ENCODE results near the gene PCSK5. TPM values are rescaled to one million over a fixed set of nuclear protein-coding genes. Genes with fewer than 3 reads are reported as not detected.
"Not testable (repeated sequence)": the region's sequence is repeated elsewhere in the genome, so short reads cannot be mapped to it uniquely, and the experiment has no call there.

PCSK5 gene
- total RNA-seq, 1 experiment from 2014 or later = 0.48 TPM

DNA sequence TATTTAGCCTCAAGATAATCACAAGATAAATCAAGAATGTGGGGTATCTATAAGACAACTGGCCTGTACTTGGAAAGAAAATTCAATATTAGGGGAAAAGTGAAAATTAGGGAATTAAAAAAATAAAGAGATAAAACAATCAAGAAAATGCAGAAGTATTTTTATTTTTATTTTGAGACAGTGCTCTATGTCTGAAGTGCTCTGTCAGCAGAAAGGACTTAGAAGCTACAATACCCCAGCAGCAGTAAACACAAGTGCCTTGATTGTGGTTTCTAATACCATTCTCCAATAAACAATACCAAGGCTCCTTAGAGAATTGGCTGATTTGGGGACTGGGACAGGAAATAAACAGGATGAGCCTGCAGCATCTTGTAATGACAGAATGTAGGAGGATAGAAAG is 358.8 kb downstream of the PCSK5 start:
- DNase-seq (ENCODE audit: low spot score) = no peak

- DNase-seq (ENCODE audit: low spot score) = no peak
These were observed 365.4 kb downstream of the PCSK5 start for GRCh38 chr9:76255781-76256455.

DNA sequence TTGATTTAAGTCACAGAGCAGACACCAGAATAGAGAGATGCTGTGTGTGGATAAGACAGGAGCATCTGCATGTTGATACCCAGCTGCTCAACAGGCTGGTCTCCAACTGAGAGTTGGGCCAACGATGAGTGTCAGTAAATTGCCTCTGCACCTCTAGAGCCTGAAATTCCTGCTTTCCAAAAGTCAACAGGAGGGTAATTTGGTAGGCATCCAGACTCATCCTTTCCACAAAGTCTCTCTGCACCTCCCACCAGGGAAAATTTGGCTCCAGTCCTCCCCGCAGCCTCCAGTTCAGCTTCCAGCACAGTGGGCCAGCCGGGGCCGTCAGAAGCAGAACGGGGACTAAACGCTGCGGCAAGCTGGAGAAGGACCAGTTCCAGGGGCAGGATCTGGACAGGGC is 366.8 kb downstream of the PCSK5 start:
- DNase-seq (ENCODE audit: low spot score) = no peak

DNA sequence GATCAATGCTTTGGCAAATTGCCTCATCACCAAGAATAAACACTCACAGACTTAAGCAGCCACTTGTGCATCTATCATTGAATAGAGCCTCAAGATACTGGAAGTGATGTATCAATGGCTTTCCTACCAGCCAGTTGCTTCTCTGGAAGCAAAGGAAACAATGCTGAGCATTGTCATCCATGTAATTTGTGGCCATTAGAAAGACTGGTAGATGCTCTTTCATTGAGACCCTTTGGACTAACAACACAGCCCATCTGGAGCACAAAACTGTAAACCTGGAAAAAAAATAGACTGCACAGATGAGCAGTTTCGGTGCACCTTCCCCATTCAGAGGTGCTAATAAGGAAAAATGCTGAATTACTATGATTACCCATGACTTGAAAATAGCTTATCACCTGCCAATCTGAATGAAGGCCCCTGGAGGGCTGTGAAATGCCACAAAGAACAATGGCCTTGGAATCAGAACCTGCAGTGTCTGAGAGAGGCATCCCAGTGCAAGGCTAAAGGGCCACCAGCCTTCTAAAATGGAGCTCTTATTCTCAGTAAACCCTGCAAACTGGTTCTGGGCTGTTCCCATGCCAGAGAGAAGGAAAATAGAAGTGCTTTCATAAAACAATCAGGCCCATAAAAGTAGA is 376.3 kb downstream of the PCSK5 start:
- no peak for DNase-seq (ENCODE audit: low spot score)

DNA sequence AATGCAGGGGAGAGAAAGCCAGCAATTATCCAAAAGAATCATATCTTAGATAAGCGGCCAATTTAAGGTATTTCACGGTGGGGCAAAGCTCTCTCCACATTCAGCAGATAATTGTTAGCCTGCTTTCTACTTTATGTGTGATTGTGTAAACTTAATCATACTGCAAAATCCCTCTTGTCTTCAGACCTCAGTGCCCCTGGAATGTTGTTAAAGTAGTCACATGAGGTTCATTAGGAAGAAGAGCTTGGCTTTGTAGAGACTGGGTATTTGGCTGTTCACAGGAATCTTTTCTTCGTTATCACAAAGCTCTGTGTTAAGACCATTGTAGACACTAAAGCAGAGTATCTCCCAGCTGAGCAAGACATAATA is 376.8 kb downstream of the PCSK5 start:
- no peak for DNase-seq (ENCODE audit: low spot score)

DNA sequence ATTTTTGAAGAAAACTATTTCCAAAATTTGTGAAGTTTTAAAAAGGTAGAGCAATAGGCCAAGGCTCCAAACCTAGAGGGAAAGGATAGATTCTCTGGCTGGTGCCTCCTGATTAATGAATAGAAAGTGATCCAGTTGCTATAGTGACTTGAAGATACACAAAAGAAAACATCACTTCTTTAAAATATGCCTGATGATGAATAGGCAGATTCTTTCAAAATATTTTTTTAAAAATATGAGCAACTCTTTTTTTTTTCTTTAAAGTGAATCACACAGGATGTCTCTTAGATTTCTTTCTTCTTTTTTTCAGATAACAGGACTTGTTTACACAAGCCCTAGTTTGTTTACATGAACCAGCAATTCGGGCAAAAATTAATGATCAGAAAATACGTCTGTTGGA is 379.3 kb downstream of the PCSK5 start:
- DNase-seq (ENCODE audit: low spot score) = no peak

DNA sequence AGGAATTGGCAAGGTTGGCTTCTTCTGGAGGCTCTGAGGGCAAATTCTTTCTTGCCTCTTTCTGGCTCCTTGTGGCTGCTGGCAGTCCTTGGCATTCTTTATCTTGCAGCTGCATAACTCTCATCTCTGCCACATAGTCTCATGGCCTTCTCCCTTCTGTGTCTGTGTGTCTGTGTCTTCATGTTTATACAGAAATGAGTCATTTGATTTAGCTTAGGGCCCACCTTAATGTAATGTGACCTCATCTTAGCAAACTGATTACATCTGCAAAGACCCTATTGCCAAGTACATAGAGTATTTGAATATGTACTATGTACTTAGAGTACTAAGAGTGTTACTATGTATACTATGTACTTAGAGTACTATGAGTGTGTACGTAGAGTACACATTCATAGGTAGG is 381.3 kb downstream of the PCSK5 start:
- DNase-seq (ENCODE audit: low spot score) = no peak

DNA sequence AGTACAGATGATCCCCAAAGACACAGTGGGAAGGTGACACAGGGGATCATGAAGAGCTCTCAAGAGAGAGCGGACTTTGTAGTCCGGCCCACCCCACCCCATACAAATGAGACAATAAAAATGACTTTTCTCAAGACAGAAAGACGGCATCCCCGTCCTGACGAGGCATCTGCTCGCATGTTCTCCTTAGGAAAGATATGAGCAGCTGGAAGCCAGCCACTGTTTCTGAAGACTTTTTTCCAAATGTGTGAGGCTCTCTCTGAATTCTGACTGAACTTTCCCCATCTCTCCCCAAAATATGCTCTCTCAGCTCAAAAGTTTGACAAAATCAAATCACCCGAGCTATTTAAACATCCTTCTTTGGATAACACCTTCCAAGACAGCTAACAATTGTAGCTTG is 398.6 kb downstream of the PCSK5 start:
- DNase-seq (ENCODE audit: low spot score) = no peak

DNA sequence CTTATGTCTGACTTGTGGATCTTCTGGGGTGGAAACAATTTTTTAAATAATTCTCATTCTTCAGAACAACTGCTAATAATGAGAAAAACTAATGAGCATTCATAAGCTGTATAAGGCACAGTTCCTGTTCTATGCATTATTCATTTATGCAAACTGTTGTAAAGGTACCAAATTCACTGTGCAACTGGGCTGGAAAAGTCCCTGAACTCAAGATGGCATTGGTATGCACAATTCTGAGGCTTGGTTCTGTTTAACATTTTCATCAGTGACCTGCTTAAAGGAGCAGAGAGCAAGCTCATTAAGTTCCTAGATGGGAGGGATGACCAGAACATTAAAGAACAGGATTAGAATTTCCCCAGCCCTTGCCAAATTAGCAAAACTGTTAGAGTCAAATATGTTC is 399.2 kb downstream of the PCSK5 start:
- DNase-seq (ENCODE audit: low spot score) = no peak

DNA sequence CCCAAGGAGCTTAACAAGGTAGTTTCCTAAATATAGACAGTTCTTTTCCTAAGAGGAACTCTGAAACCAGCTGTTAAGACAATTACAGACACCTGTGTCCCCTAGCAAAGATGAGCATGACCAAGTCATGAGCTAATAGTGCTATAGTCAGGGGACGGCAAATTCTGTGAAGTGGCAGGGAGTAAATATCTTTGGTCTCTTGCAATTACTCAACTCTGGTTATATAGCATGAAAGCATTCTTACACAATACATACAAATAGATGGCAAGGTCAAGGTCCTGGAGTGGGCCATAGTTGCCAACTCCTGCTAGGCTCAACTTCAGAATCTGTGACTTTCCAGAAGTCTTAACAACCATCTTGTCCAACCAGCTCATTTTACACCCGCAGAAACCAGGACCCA is 400.1 kb downstream of the PCSK5 start:
- no peak for DNase-seq (ENCODE audit: low spot score)

DNA sequence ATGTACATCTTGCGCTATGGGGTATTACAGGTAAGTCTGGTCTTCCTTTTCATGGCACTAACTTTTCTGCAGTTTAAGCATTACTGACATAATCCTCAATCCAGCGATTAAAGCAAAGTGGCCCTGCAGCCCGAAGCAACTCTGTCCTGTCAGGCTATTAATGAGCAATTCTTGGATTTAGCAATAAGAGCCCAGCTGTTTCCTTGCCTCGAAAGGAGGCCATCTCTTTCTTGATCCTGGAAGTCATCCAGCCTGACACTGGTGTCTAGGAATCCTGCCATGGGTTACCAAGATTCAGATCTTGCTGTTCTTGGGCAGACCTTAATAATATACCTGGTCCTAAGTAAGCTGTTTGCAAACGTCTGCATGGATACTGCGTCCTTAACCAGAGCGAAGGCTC is 401.8 kb downstream of the PCSK5 start:
- DNase-seq (ENCODE audit: low spot score) = no peak

DNA sequence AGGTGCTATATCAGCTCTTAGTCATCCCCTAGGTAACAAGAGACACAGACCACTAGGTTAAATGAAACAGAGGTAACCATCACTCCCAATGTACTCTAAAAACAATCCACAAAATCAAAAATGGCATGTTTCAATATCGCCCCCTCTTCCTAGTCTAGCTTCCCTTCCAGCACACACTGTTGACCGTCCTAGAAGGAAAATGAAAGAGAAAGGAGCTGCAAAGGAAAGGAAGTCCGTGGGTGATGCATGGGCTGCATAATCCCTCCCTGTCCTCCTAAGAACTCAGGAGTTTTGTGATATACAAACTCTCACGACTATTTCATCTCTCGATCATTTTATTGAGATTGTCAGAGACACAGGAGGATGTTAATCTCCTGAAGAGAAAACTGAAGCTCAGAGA is 402.2 kb downstream of the PCSK5 start:
- no peak for DNase-seq (ENCODE audit: low spot score)

DNA sequence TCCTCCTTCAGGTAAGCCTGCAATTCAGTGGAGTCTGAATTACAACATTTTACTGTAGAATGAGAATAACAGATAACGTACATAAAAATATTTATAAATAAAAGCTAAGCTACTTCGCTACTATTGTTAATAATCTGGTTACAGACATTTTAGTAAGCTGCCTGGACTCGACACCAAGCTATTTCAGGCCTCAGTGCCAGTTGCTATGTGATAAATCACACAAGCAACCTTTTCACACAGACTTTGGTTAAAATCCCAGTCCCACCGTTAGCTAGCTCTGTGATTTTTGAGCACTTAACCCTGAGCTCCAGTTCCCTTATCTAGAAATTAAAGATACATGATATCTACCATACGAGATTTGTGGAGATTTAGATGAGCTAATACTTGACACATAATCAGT is 403.8 kb downstream of the PCSK5 start:
- no peak for DNase-seq (ENCODE audit: low spot score)

GRCh38 chr9:76296561-76297310 is 406.3 kb downstream of the PCSK5 start:
- no peak for DNase-seq (ENCODE audit: low spot score)

- DNase-seq (ENCODE audit: low spot score) = no peak
These were observed 407.3 kb downstream of the PCSK5 start for GRCh38 chr9:76297721-76298239.

DNA sequence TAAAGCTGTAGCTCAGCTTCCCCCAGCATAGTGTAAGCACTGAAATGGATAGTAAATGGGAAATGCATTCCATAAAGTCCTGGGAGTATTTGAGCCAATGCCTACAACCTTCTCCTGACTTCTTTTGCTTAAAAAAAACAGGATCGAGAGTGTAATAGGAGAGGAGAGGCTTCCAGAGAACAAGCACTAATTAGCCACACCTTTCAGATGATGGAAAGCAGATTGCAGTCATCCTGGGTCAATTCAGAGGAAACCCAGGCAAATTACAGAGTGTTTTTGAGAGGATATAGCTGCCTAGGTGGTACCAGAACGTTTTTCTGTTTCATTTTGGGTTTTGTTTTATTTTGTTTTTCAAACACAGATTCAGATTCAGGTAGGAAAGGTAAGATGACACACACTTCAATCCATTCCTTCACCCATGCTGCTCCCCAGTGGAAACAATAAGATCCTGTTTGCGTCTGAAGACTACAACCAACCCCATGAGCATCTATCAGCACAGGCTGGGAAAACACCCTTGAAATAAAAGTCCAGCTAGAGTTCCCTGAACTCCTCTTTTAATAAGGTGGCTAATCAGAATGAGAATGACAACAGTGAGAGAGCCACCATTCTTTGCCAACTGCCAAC is 408.2 kb downstream of the PCSK5 start:
- DNase-seq (ENCODE audit: low spot score) = no peak

DNA sequence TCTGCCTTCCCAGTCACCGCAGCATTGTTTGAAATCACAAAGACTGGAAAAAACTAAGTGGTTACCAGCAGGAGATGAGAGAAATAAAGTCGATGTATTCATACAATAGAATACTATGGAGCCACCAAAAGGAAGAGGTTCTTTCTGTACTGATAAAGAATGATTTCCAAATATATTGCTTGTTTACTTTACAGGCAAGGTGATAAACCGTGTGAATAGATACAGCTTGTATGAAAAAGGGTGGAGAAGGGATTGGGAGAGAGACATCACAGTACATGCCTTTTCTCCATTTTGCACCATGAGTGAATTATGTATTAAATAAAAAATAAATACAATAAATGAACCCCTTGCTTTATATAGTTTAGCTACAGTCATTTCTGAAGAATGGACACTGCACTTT is 412.1 kb downstream of the PCSK5 start:
- no peak for DNase-seq (ENCODE audit: low spot score)

GRCh38 chr9:76302947-76303550 is 412.6 kb downstream of the PCSK5 start:
- peak; percentile 60 for DNase-seq (ENCODE audit: low spot score)

DNA sequence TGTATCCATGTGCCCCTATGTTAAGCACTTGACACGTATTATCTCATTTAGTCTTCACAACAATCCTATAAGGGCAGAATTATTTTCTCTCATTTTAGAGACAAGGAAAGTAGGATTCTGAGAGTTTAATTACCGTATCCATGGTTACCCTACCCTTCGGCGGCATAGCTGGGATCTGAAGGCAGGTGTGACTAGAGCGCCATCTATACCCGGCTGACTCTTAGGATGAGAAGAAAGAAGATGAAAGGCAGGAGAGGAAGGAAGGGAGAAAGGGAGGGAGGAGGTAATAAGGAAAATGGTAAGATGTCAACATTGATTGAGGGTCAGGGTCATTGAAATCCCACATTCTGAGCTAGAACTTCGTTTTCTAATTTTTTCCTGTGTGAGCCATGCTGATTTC is 416.6 kb downstream of the PCSK5 start:
- DNase-seq (ENCODE audit: low spot score) = not testable (repeated sequence)

DNA sequence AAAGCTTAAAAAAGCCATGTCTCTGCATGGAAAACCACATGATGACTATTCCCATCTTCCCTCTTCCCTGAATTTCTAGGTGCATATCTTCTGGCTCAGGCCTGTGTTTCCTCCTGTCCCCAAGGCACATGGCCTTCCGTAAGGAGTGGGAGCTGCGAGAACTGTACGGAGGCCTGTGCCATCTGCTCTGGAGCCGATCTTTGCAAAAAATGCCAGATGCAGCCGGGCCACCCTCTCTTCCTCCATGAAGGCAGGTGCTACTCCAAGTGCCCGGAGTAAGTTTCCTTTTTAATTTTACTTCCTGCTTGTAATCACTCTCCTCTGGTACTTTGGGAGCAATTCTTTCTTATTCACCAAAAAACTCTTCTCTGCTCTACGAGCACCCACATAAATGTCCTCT is 420.1 kb downstream of the PCSK5 start:
- DNase-seq (ENCODE audit: low spot score) = no peak

DNA sequence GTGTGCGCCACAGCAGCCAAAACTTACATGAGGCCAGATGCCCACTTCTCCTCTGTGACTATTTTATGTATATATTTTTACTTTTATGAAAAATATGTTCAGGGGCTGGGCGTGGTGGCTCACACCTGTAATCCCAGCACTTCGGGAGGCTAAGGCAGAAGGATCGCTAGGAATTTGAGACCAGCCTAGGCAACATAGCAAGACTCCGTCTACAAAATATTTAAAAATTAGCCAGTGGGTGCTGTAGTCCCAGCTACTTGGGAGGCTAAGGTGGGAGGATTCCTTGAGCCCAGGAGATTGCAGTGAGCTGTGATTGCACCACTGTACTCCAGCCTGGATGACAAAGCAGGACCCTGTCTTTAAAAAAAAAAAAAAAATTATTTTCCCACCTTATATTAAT is 420.5 kb downstream of the PCSK5 start:
- DNase-seq (ENCODE audit: low spot score) = no peak

GRCh38 chr9:76311537-76311936 is 421.1 kb downstream of the PCSK5 start:
- DNase-seq (ENCODE audit: low spot score) = no peak

All from A172 (cell line).